RPMI7951 (cell line): ENCODE results near the gene KDM5A. TPM values are rescaled to one million over a fixed set of nuclear protein-coding genes. Genes with fewer than 3 reads are reported as not detected.
A peak's percentile ranks its signal among the peaks of the same experiment; 100 is the strongest.
"Not testable (repeated sequence)": the region's sequence is repeated elsewhere in the genome, so short reads cannot be mapped to it uniquely, and the experiment has no call there.

Source experiments
- DNase-seq: peaks from one replicate; pipeline ENCODE4 v3.0.0-alpha.2; 2012; ENCODE audit warnings: low read depth
- total RNA-seq: library from RNA; depleted of rRNA; stranded (reverse); fragments of >200 nt; shearing (Covaris generic); gene quantifications from 2 replicates; pipeline ENCODE4 v1.2.3, GENCODE V29; 2014

Gene KDM5A
- total RNA-seq, 1 experiment from 2014 or later: 20.3 TPM

DNA sequence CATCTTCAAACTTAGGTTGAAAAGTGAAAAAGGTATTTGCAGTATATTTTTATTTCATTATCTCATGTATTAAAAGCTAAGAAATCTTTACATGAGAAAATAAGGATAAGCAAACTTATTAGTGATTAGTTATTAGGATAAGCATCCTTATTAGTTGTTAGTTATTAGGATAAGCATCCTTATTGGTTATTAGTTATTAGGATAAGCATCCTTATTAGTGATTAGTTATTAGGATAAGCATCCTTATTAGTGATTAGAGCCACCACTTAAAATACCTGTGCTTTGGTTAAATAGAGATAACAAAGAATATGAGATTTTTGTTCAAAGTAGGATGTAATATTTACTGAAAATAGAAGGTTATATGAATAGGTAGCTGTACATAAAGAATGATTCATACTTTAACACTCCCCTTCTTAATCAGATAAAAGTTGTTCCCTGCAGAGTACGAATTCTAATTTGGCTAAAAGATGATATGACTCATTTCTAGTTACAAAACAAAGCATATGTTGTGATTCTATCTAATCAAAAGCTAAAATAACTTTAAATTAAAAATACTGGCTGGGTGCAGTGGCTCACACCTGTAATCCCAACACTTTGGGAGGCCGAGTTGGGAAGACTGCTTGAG, 56.4 kb downstream of the KDM5A start:
- DNase-seq: no peak

DNA sequence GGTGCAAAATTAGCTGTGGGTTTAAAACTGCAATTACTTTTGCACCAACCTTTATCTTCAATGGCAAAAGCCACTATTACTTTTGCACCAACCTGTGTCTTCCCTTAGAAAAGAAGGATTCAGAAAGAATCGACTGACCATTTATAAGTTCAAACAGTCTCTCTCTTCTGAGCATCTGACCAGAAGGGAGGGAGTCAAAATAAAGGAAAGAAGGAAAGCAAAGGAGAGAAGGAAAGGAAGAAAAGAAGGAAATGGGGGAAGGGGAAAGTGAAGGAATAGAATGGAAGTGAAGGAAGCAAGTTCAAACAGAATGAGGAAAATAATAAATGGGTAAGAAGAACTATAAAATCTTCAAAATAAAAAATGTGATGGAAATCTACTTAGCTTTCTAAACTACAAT, 57.8 kb downstream of the KDM5A start:
- no peak for DNase-seq

DNA sequence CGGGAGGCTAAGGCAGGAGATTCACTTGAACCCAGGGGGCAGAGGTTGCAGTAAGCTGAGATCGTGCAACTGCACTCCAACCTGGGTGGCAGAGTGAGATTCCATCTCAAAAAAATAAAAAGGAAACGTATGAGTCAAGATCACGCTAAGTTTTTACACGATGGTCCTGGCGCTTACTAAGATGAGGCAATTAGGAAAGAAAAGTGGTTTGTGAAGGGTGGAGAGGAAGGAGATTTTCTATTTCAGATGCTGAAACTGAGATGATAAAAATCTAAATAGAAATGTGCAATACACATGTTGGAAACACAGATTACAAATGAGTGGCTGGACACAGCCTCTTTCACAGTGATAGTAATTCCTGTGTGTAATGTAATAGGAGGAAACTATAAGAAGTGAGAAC, 63.2 kb downstream of the KDM5A start:
- no peak for DNase-seq

DNA sequence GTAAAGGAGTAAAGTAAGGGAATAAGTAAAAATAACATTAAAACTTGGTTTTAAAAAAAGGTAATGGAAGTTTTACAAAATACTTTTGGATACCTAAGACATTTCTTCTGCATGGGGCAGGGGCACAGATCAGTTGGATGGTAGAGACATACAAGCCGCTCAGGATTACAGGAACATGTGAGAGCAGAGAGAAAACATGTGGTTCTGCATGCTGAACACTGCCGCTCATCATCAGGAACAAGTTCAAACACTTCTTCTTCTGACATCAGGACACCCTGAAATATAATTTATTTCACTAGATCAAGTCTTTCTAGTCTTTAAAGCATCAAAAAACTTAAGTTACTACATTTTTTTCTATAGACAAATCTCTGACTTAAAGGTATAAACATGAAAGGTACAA, 65.6 kb downstream of the KDM5A start:
- no peak for DNase-seq

DNA sequence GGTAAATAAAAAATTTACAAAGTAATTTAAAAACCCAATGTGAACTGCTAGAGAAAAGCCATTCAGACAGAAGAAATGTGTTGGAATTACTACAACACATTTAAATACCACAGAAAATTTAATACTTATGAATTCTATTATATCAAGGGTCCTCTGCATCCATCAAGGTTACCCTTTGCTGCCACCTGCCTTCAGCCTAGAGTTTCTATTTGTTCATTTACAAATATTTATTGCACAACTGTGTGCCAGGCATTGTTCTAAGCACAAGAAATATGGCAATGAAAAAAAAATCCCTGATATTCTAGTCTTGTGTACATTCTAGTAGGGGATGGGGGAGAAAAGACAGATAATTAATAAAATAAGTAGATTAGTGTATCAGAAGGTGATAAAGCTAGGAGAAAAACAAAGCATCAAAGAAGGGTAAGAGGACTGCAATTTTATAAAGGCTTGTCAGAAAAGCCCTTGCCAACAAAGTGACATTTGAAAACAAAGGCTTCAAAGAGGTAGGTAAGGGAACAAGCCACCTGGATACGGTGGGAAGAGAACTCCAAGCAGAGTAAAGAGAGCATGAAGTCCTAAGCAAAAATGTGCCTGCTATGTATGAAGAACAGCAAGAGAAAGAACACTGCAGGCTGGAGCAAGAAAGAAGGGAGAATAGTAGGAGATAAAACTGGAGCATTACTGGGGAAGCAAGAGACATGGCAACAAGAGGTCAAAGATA, 67.4 kb downstream of the KDM5A start:
- no peak for DNase-seq

DNA sequence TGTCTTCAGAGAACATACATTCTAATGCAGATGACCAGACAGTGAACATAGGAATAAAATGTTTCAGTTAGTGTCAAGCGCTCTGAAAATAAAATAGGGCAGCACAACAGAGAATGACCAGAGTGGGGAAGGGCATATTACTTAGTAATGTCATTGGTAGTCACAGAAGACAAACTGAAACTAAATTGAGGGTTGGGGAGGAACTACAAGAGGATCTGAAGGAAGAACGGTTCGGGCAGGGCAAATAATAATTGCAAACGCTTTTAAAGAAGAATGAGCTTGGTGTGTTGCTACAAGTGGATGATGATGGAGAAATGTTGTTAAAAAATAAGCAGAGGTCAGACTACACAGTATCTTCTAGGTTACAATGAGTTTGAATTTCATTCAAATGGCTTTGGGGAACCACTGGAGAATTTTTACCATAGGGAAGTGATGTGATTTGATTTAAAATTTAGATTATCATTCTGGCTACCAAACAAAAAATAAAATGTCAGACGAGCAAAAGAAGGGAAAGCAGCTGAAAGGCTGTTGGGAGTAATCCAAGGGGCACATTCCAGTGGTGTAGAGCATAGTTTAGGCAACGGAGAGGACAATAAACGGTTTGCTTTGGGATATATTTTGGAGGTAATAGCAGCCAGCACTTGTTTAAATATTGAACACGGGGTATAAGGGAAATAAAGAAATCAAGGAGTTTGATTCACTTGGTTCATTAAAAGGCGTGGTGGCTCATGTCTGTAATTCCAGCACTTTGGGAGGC, 70.2 kb downstream of the KDM5A start:
- DNase-seq: no peak

DNA sequence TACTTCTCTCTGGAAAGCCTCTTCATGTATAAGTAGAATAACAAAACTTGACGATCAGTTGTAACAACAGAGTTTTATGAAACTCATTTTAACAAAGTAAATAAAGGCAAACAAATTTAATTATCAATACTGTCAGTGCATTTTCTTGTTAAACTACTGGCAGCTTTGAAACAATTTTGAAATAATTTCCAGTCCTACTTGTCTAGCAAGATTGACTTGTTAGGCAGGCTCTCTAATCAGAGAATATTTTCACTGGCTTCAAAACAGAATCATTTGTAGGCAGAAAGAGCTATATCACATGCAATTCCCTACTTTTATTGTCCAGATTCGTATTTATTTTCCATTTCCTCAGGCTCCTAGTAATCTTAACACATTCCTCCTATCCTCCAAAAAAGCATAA, 80.6 kb downstream of the KDM5A start:
- no peak for DNase-seq

DNA sequence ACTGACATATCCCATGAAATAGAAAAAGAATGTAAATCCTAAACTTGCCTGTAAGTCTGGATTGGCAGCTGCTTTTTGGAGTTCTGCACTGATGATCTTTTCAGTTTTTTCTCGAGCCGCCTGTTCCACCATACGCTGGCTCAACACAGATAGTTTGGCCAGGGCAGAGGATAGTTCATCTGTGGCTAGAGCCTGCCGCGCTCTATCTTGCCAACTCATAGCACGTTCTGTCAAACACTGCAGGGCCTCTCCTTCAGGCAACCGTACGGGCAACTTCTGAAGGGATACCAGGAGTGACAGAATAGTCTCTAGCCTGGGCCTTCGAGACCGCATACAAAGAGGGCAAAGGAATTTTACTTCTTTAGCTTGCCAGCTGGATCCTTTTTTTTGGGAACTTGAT, 81.7 kb downstream of the KDM5A start:
- no peak for DNase-seq

DNA sequence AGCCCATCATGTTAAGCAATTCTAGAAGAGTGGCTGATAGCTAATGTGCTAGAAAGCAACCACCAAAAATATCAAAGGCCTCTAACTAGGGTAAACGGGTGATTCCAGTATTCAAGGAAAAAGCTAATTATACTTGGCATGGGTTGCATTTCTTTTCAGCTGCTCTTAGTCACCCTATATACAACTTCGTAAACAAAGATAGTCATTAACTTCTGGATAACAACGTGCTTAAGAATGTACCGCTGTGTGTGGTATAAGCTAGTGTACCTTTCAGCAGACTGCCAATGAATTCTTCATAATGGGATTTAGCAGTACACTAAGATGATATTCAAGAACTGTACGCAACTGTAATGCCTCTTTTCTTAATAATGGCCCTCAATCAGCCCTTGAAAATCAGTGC, 84.3 kb downstream of the KDM5A start:
- peak; percentile 4 for DNase-seq

DNA sequence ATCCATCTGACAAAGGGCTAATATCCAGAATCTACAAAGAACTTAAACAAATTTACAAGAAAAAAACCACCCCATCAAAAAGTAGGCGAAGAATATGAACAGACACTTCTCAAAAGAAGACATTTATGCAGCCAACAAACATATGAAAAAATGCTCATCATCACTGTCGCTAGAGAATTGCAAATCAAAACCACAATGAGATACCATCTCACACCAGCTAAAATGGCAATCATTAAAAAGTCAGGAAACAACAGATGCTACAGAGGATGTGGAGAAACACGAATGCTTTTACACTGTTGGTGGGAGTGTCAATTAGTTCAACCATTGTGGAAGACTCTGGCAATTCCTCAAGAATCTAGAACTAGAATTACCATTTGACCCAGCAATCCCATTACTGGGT, 86.4 kb downstream of the KDM5A start:
- not testable (repeated sequence) for DNase-seq

DNA sequence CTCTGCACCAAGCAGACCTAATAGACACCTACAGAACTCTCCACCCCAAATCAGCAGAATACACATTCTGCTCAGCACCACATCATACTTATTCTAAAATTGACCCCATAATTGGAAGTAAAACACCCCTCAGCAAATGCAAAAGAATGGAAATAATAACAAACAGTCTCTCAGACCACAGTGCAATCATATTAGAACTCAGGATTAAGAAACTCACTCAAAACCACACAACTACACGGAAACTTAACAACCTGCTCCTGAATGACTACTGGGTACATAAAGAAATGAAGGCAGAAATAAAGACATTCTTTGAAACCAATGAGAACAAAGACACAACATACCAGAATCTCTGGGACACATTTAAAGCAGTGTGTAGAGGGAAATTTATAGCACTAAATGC, 89.0 kb downstream of the KDM5A start:
- DNase-seq: not testable (repeated sequence)

DNA sequence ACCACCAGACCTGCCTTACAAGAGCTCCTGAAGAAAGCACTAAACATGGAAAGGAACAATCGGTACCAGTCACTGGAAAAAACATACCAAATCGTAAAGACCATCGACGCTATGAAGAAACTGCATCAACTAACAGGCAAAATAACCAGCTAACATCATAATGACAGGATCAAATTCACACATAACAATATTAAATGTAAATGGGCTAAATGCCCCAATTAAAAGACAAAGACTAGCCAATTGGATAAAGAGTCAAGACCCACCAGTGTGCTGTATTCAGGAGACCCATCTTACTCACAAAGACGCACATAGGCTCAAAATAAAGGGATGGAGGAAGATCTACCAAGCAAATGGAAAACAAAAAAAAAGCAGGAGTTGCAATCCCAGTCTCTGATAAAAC, 89.6 kb downstream of the KDM5A start:
- DNase-seq: not testable (repeated sequence)

DNA sequence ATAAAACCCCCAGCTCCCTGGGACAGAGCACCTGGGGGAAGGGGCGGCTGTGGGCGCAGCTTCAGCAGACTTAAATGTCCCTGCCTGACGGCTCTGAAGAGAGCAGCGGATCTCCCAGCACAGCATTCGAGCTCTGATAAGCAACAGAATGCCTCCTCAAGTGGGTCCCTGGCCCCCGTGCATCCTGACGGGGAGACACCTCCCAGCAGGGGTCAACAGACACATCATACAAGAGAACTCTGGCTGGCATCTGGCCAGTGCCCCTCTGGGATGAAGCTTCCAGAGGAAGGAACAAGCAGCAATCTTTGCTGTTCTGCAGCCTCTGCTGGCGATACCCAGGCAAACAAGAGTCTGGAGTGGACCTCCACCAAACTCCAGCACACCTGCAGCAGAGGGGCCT, 91.1 kb downstream of the KDM5A start:
- DNase-seq: not testable (repeated sequence)

DNA sequence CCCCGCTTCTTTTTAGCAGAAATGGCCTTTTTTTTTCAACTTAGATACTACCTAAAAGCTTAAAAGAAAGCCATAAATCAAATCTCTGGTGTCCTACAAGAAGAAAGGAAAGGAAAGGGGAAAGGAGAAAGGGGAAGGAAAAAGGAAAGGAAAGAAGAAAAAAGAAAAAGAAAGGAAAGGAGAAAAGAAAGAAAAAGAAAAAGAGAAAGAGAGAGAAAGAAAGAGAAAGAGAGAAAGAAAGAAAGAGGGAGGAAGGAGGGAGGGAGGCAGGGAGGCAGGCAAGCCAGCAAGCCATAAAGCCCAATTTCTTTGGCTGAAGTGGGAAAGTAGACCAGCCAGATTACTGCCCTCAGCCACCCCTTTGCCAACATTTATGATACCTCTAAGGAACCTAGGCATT, 94.0 kb downstream of the KDM5A start:
- DNase-seq: no peak

DNA sequence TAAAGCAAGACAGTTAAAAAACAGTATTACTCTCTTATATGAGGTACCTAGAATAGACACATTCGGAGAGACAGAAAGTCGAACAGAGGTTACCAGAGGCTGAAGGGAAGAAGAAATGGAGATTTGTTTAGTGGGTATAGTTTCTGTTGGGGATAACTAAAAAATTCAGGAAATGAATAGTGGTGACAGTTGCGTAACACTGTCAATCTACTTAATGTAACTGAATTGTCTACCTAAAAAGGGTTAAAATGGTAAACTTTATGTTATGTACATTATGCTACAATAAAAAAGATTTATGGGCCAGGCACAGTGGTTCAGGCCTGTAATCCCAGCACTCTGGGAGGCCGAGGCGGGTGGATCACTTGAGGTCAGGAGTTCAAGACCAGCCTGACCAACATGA, 95.9 kb downstream of the KDM5A start:
- no peak for DNase-seq

DNA sequence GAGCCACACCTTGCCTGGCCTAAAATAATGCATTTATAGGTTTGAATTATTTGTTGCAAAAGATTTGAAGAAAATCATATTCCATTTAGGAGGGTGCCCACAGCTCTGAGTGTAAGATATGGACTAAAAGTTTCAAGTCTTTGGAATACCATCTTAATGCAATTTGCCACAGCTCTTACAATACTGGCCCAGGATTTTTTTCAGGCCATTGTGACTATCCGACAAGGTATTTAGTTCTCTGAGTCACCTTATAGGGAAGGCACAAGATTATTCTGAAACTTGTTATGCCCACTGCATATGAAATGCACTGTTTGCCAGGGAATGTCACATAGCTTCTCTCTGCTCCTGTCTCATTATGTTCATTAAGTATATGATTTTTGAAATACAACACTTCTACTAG, 96.9 kb downstream of the KDM5A start:
- DNase-seq: no peak

DNA sequence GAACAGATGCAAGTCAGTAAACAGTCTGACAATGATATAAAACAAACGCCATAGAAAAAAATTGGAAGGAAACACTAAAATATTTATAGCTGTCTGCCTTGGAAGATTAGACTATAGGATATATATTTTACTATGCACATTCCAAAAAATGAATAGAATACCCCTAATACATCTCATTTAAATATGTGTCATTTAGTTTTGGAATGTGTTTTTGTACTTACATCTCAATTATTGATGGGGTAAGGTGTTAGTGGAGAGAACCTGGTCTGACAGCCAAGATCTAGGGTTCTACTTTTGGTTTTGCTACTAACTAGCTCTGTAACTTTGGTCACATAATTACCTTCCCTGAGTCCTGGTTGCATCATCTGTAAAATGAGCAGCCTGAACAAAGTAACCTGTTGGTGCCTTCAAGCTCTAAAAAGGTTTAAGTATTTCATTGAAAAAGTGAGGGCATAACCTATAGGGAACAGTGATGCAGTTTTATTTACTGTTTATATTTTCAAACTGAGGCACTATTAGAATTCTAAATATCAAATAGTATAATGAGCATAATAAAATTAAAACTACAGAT, 97.9 kb downstream of the KDM5A start:
- no peak for DNase-seq

DNA sequence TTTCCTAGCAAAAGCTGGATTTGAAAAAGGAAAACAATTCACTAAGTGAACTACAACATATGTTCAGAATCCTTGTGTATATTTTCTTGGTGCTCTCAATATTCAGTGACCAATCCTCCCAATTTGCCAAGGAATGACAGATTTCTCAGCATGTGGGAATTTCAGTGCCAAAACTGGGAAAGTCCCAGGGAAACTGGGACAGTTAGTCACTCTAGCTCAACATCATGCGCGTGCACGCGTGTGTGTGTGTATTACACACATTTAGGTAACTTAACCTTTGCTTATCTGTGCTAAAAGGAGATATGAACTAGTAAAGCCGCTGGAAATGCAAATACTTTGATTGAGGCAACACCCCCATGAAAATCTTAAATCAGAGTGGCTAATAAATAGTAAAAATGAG, 100.4 kb downstream of the KDM5A start:
- peak; percentile 60 for DNase-seq

DNA sequence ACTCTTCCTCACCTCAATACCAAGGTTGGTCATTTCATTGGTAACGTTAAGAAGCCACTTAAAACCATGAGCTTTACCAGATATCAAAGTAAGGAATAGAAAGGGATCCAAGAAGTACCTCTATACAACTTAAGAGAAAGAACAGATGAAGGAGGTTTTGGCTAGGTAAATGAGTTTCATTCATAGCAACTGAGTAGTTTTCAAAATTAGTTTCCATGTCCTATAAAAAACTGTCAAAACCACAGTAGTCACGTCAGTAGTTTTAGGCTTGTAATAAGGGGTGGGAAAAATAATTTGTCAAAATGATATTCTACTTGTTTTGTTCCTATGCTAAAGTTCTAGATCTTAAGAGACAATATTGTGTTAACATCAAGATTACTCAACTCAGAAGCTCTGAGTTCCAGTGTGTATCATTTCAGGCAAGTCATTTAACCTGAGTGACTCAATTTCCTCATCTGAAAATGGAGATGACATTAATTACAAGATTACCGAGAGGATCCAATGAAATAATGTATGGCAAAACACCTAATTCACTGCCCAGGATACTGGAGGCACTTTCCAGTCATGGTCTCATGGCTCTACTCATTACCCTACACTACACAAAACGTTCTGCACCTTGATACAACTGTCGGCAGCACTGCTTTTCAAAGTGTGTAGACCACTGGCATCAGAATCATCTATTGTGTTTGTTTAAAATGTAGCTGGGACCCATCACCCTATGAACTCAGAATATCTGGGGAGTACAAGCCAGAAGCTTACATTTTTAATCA, 102.4 kb downstream of the KDM5A start:
- DNase-seq: no peak

DNA sequence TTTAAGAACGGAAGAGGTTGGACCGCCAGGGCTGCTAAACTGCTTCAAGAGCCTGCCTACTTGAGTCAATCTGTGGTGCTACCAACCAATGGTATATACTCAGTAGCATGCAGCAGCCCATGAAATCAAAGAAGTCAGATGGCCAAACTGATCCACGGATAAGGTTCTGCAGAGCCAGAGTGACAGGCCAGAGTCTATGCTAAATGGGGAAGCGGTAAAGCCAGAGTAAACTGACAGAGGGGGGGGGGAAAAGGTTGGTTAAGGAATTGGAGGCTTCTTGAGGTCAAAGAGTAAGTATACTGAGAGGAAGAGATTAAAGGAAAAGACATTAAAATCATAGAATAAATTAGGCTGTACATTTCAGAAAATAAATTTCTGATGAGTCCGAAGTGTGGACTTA, 111.1 kb downstream of the KDM5A start:
- DNase-seq: no peak

DNA sequence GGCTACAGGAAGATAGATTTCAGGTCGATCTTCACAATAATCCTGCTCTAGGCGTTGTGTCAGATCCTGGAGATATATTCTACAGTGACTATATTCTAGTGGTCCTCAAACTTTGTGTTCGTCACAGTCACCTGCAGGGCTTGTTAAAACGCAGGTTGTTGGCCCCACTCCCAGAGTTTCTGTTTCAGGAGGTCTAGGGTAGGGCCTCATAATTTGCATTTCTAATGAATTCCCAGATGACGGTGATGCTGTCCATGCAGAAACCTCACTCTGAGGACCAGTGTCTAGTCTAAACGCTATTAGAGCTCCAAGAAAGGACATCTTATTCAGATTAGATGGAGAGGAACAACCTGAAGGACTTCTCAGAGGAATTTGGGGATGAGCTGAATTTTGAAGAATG, 113.3 kb downstream of the KDM5A start:
- no peak for DNase-seq

DNA sequence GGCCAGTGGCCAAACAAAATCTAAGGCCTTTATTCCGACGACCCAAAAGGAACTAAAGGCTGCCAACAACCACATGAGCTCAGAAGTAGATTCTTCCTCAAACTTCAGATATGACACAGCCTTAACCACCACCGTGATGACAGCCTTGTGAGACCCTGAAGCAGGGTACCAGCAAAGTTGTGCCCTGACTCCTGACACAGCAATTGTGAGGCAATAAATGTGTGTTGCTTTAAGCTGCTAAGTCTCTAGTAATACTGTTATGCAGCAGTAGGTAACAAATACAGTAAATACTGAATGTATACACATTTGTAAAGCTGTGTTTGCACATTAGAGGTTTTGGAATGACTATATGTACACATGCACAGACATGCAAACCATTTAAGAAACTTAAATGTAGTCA, 115.7 kb downstream of the KDM5A start:
- DNase-seq: no peak
